ENCODE results near the gene KLHL36.

DNA sequence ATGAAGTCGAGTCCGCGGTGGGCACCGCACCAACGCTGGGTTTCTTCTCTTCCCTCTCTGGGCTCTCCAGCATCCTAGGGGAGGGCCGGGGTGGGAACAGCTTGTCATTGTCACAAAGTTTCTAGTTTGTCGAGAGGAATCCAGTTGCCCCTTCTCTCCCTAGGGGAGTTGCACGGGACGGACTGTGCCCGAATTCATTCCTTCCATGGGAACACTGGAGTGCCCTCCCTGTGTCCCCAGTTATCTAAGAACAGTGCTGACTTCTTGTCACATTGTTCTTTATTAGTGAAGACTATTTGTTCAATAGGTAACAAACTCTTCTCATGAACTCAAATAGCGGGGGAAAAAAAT is 1.2 kb downstream of the KLHL36 start:
- TF ChIP-seq CTCF (IDR thresholded peaks at IDR 0.05) (no peak), POLR2A (IDR thresholded peaks at IDR 0.05) (no peak)

Data from lower leg skin (tissue), 3 donors.